Stimulated activated CD4-positive, alpha-beta T cell treated with anti-CD3 and anti-CD28 coated beads, Interleukin-4, amount 100 ng/mL, for 24 hours (primary cell): ENCODE data around the gene ANKHD1.
"Not testable (repeated sequence)": the region's sequence is repeated elsewhere in the genome, so short reads cannot be mapped to it uniquely, and the experiment has no call there.

Experiments used
- DNase-seq: peaks from one replicate; pipeline ENCODE4 v3.0.0-alpha.2; 2020

ANKHD1 gene

DNA sequence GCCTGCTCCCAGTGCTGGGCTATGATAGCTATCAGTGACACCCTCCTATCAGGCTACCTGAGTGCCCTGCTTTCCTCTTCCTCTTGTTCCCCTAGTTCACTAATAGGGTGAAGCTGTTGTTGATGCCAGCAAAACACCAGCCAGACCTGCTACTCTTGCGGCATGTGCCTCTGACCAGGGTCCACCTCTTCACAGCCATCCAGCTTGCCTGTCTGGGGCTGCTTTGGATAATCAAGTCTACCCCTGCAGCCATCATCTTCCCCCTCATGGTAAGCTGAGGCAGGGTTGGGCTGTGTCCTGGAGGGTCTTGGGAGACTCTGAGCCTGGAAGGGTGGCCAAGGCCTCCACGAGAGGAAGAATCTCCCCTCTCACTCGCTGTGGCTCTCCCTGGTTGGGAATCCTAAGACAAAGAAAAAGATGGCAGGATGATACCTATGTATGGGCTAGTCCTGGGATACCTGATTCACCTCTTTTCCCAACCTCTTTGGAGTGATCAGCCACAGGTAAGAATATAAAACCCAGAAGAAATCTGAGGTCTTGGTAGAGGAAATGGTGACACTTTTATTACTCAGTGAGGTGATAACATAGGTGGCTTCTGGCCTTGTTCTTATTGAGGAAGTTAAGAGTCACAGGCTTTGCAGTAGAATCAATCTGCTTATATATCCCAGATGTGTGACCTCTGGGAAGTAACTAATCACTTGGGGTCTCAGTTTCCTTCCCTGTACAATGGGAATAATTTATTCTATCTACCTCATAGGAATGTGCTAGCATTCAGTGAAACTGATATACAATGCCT, 30.1 kb upstream of the ANKHD1 start:
- DNase-seq = no peak

DNA sequence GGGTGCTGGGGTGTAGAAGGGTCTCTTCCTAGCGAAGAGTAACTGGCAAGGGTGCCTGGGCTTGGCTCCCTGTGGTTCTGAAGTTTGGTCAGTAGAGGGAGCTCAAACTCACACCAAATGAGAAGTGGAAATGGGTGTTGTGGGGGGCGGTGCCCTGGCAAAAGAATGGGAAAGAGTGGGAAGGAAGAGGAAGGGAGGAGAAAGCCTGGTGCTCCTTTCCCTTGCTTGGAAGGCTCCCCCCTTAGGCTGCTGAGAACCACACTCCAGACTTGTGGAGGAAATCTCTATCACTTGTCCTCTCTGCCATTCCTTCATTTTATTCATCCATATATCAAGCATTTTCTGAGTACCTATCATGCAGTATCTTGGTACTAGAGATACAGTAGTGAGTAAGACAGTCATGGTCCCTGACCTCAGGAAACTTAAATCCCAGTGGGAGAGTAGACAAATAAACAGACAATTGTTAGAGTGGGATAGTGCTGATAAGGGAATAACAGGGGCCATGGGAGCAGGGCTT, 28.6 kb upstream of the ANKHD1 start:
- peak; percentile 49 for DNase-seq

DNA sequence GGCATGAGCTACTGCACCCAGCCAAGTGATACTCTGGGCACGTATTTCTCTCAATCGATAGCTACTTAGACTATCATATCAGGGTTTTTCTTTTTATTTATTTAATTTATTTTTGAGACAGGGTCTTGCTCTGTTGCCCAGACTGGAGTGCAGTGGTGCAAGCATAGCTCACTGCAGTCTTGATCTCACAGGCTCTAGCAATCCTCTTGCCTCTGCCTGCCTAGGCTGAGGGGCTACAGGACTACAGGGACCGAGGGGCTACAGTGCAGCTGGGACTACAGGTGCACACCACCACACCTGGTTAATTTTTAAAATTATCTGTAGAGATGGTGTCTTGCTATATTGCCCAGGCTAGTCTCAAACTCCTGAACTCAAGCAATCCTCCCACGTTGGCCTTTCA, 20.3 kb upstream of the ANKHD1 start:
- no peak for DNase-seq

DNA sequence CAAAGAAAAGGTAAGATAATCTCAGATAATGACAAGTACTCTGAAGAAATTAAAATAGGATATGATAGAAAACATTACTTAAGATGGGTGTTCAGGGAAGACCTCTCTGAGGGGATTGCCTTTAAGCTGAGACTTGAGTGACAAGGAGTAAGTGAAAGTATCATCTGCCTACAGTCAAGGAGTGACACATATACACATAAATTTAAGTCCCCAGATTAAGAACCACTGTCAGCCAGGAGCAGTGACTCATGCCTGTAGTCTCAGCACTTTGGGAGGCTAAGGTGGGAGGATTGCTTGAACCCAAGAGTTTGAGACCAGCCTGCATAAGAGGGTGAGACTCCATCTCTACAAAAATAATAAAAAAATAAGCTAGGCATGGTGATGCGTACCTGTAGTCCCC, 19.7 kb upstream of the ANKHD1 start:
- peak; percentile 30 for DNase-seq

DNA sequence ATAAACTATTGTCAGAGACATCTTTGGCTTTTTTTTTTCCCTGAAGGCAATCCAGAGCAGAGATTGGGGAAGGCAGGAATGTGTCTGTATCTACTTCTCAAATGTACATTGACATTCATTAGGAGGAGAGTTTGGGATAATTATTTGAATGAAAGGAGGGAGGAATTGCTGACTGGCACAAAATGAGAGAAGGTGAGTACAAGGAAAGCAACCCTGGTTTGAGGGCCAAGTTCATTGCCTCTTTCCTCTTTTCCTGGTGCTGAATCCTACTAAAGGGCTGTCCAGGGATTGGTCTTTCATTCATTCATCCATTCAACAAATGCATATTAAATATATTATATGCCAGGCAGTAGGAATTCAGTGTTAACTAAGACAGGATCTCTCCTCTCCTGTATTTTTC, 18.8 kb upstream of the ANKHD1 start:
- DNase-seq = no peak

DNA sequence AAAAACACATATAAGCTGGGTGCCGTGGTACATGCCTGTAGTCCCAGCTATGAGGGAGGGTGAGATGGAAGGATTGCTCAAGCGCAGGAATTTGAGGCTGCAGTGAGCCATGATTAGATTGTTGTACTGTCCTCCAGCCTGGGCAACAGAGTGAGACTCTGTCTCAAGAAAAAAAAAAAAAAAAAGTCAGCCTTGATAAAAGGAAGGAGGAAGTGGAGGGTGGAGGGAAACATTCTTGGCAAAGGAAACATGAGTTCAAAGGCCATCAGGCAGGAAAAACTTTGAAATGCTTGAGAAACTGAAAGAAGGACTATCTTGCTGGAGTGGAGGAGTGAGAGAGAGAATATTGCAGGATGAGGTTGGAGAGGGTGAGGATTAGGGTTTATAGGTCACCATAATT, 18.3 kb upstream of the ANKHD1 start:
- DNase-seq = no peak

DNA sequence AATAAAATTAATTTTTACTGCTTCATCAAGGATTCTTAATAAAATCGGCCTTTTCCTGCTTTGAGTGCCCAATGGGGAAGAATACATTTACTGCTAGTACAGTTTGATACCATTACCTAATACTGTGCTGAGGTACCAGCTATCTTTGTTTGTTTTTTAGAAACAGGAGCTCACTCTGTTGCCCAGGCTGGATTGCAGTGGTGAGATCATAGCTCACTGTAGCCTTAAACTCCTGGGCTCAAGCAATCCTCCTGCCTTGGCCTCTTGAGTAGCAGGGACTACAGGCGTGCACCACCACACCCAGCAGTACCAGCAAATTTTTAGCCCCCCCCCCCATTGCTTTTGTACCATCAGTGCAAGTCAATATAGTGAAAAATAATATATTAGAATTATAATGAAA, 13.6 kb upstream of the ANKHD1 start:
- DNase-seq = no peak

DNA sequence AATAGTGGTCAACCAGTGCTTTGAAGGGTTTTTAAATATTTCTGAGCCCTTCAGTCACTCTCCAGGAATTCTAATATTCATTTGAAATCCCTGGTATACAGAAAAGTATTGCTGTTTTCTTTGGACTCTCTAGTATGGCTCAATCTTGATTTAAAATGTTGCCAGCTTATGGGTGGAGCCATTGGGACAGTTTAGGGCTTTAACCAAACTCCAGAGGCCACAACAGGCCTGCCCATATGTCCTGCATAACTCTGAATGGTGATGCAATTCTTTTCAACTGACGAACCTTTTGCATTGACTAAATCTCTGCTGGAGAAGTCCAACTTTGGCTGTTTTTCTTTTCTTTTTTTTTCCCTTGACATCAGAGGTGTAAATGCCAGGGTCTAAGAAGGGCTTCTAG, 10.3 kb upstream of the ANKHD1 start:
- DNase-seq = no peak

DNA sequence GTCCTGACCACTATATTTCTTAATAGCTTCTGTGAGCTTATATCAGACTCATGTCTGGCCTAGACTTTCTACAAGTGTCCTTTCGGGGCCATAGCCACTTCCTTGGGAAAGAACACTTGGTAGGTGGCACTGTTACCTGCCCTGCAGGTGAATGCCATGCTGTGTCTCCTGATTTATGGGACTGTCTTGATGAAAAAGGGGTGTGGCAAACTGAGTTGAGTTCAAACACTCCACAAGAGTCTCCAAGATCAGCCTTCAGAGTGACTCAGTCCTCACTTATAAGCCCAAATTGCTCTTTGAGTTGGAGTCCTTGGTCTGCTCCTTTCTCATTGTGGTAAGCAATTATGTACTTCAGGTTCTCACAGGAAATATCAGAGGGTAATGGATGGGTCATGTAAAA, 9.9 kb upstream of the ANKHD1 start:
- no peak for DNase-seq

DNA sequence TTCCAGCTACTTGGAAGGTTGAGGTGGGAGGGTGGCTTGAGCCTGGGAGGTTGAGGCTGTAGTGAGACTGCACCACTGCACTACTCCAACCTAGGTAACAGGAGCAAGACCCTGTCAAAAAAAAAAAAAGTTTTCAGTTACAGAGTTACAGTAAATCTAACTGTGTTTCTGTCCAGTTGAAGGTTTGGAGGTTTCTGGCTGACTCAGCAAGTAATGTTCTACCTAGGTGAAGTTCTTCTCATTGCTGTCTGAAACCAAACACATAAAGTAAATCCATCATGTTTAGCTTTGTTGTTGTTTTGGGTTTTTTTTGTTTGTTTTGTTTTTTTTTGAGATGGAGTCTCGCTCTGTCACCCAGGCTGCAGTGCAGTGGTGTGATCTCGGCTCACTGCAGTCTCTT, 7.9 kb upstream of the ANKHD1 start:
- no peak for DNase-seq

DNA sequence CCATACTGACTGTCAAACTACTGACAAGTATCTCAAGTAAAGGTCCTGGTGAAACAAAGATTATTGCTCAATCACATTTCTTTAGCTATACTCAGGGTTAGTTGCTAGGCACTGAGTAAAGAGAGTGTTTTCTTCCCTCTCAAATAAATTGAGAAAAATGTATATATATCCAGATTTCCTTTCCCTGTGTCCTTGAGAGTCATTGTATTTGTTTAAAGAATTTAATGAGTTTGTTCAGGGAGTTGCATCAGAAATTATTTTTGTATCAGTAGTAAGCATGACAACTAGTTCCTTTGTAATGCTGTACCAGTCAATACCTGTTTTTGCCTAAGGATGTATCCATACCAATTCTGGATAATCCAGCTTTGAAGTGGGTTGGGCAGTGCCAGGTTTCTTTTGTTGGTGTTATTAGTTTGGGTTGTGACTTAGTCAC, 3.2 kb upstream of the ANKHD1 start:
- no peak for DNase-seq

DNA sequence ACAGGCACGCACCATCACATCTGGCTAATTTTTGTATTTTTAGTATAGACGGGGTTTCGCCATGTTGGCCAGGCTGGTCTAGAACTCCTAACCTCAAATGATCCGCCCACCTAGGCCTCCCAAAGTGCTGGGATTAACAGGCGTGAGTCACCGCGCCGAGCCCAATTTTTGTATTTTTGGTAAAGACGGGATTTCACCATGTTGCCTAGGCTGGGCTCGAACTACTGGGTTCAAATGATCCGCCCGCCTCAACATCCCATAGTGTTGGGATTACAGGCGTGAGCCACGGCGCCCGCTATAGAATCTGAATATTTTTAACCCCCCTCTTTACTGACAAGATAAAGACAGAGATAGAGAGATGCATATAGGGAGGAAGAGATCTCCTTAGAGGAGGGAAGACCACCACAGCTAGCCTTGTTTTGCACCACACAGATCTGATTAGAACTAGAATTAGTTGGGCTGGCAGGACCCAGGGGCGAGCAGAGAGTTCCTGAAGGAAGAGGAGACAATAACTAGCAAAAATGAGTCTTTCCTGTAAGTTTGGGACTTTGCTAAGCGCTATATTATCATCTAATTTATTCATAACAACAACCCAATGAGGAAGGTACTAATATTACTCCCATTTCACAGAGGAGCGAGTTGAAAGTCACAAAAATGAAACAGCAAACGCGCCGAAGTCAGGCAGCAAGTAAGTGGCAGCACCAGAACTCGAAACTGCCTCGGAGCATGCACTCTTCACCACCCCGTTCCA, 1.5 kb upstream of the ANKHD1 start:
- no peak for DNase-seq

DNA sequence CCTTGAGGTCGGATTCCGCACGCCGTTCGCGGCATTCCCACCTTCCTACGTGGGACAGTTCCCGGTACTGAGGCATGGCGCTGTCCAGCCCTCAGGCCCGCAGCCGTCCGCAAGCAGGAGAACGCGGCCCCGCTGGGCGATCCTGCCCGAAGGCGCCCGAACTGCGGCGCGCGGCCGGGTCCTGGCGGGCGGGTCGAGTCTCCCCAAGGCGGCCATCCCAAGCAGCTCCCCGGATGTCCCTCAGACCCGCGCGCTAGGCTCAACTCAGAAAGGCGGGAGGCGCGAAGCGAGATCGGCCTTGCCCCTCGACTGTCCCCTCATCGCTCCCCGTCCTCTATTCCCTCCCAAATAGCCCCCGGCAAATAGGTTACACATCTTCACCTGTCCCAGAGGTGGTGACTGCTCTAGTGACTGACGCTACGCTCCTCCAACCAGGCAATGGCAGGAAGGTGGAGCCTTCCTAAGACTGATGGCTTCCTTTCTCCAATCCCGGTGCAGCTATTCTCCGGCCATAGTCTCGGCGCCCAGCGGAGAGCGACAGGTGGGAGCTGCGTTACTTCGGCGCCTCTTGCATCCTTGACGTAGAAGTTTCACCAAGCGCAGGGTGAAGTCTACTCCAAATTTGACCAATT, 787 bp upstream of the ANKHD1 start:
- peak; percentile 89 for DNase-seq

DNA sequence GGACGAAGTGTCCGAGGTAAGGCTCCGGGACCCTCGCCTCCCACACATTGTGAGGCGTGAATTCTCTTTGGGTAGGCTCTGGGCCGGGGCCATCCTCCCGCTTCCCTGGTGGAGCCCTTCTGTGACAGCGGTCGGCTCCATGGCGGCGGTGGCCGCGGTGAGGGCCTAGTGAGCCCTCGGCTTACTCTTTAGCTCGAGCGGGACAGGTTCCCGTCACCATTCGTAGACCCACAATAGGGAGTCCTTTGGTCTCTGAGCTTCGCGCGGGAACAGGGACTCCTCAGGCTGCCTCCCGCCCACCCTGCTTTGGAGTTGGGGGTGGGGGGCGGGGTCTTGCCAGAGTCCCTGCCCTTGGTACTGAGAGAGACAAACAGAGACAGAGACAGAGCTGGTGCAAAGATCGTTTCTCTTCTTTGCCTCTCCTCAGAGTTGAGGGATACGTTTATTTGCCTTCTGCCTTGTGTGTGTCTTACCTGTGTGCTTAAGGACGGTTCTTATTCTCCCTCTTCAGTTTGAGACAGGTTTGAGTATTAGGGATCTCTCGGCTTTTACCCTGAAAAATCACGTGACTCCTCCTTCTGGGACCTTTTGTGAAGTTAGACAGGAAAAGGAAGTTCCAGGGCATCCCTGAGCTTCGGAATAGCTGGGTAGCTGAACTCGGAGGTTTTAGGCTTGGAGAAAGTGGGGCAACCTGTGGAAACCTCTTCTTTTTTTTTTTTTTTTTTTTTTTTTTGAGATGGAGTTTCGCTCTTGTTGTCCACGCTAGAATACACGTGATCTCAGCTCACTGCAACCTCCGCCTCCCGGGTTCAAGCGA, 833 bp downstream of the ANKHD1 start:
- DNase-seq = peak; percentile 56

DNA sequence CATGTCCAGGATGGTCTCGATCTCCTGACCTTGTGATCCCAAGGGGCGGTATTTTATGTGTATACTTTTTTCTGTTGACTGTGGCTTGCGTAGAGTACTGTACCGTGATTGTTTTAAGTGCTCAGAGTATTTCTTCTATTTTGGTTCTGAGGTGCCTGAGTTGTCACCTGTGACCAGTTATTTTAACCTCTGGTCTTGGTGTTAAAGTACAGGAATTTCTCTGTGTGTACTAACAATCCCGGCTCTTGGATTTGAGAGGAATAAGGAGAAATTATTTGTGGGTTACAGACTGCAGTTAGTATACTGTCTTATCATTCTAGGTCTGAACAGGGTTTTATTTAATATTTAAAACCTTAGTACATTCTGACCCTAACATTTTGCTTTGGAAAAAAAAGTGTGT, 2.0 kb downstream of the ANKHD1 start:
- DNase-seq = no peak

DNA sequence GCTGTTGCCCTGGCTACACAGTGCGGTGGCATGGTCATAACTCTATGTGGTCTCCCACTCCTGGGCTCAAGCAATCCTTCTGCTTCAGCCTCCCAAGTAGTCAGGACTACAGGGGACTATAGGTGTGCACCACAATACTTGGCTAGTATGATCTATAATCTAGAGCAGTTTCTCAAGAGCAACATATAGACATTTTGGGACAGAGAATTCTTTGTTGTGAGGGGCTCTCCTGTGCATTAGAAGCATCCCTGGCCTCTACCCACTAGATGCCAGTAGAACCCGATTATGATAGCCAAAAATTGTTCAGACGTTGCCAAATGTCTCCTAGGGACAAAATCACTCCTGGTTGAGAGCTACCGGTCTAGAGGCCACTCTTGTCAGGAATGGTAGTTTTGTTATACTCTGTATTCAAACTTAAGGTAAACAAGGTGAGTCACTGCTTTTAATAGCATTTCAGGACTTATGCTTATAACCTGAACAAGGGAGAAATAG, 7.2 kb downstream of the ANKHD1 start:
- DNase-seq = no peak

DNA sequence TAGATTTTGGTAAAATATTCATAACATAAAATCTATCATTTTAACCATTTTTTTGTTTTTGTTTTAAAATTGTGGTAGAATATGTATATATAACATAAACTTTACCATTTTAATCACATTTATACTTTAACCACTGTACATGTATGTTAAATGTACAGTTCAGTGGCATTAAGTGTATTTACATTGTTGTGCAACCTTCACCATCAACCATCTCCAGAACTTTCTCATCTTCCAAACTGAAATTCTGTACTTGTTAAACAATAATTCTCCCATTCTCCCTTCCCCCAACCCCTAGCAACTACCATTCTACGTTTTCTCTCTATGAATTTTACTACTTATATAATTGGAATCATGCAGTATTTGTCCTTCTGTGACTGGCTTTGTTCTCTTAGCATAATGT, 11.6 kb downstream of the ANKHD1 start:
- no peak for DNase-seq

DNA sequence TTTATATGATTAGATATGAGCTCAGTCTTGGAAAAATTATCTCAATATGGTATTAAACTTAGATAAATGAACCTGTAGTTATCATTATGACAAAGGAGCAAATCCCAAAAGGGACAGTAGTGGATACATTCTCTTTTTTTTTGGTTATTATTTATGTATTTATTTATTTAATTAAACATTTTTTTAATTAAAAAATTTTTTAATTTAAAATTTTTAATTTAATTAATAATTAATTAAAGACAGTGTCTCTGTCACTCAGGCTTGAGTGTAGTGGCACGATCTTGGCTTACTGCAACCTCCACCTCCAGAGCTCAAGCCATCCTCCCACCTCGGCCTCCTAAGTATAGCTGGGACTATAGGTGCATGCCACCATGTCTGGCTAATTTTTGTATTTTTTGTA, 15.6 kb downstream of the ANKHD1 start:
- no peak for DNase-seq

DNA sequence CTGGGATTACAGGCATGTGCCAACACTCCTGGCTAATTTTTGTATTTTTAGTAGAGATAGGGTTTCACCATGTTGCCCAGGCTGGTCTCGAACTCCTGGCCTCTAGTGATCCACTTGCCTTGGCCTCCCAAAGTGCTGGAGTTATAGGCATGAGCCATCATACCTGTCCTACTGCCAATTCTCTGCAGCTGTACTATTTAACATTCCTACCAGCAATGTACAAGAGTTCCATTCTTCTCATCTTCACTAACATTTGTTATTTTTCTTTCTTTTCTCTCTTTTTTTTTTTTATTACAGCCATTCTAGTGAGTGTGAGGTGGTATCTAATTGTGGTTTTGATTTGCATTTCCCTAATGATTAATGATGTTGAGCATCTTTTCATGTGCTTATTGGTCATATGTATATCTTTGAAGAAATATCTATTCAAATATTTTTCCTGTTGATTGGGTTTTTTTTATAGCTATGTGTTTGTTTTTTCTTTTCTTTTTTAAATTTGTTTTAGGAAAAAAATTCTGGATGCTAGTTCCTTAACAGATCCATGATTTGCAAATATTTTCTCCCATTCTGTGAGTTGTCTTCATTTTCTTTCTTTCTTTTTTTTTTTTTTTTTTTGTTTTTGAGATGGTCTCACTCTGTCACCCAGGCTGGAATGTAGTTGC, 17.4 kb downstream of the ANKHD1 start:
- DNase-seq = no peak

DNA sequence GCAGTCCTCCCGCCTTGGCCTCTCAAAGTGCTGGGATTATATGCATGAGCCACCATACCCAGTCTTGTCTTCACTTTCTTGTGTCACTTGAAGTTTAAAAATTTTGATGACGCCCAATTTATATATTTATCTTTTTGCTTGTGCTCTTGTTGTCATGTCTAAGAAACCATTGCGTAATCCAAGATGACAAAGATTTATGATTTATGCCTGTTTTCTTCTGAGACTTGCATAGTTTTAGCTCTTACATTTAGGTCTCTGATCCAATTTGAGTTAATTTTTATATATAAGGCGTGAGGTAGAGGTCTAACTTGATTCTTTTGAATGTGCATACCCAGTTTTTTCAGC, 18.6 kb downstream of the ANKHD1 start:
- DNase-seq = no peak

DNA sequence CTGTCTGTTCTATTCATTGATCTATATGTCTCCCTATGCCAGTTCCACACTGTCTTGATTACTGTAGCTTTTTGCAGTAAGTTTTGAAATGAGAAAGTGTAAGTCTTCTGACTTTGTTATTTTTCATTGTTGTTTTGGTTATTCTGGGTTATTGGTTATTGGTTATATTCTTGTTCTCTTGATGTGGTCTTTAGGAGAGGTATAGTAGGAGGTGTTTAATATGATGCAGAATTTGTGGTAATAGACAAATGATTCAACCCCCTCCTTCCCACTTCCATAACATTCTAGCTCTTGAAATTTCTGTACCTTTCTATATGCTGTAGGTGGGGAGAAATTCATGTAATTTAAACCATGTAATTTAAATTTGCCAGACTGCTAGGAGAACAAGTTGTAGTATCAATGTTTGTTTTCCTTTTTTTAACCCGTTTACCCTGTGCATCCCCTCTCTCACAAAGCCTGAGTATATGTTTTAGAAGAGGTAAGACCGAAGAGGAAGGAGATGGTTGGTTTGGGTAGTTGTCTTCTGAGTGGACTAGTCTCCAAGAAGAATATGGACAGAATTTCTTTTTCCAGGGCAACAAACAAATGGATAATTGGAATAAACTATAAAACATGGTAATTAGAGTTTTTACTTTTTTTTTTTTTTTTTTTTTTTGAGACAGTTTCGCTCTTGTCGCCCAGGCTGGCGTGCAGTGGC, 19.2 kb downstream of the ANKHD1 start:
- no peak for DNase-seq

DNA sequence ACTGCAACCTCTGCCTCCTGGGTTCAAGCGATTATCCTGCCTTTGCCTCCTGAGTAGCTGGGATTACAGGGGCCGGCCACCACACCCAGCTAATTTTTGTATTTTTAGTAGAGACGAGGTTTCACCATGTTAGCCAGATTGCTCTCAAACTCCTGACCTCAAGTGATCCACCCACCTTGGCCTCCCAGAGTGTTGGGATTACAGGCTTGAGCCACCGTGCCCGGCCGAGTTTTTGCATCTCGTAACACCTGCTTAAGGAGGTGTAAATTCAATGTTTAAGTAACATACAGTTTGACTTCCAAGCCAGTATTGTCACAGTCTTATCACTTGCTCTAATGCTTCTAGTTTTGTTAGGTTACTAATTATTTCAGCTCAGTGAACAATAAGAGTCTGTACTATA, 19.7 kb downstream of the ANKHD1 start:
- not testable (repeated sequence) for DNase-seq
